Hepatocyte (in vitro differentiated cells): ENCODE data around the gene PLD3. TPM values are rescaled to one million over a fixed set of nuclear protein-coding genes. Genes with fewer than 3 reads are reported as not detected.

Source experiments
- DNase-seq: peaks from one replicate; pipeline ENCODE4 v3.0.0-alpha.2; 2016; ENCODE audit warnings: low spot score
- H2AFZ ChIP-seq: fragments of 200-600 bp; sonication (generic); 2 replicates; pipeline ENCODE4 v1.6.0; 2016; ENCODE audit warnings: antibody characterized with exemption, mild to moderate bottlenecking
- H3K27ac ChIP-seq: fragments of 200-600 bp; sonication (generic); 2 replicates; pipeline ENCODE4 v1.5.1; 2016; ENCODE audit warnings: mild to moderate bottlenecking
- H3K27me3 ChIP-seq: fragments of 200-600 bp; sonication (generic); 2 replicates; pipeline ENCODE4 v1.6.1; 2016
- H3K36me3 ChIP-seq: fragments of 200-600 bp; sonication (generic); replicated peaks from 2 replicates; pipeline ENCODE4 v1.5.1; 2016; ENCODE audit warnings: low read depth; ENCODE audit not compliant: insufficient read depth
- H3K4me1 ChIP-seq: fragments of 200-600 bp; sonication (generic); 2 replicates; pipeline ENCODE4 v1.5.1; 2016; ENCODE audit warnings: mild to moderate bottlenecking, moderate library complexity; ENCODE audit not compliant: insufficient read depth
- H3K4me2 ChIP-seq: fragments of 200-600 bp; sonication (generic); 2 replicates; pipeline ENCODE4 v1.6.0; 2016
- H3K4me3 ChIP-seq: fragments of 200-600 bp; sonication (generic); 2 replicates; pipeline ENCODE4 v1.5.1; 2016; ENCODE audit warnings: mild to moderate bottlenecking
- H3K79me2 ChIP-seq: fragments of 200-600 bp; sonication (generic); 2 replicates; pipeline ENCODE4 v1.6.0; 2017; ENCODE audit warnings: mild to moderate bottlenecking
- H3K9me2 ChIP-seq: fragments of 200-600 bp; sonication (generic); replicated peaks from 2 replicates; pipeline ENCODE4 v1.6.0; 2017; ENCODE audit warnings: mild to moderate bottlenecking; ENCODE audit not compliant: insufficient read depth
- H3K9me3 ChIP-seq: fragments of 200-600 bp; sonication (generic); 2 replicates; pipeline ENCODE4 v1.5.1; 2016; ENCODE audit warnings: low read depth, mild to moderate bottlenecking
- H4K20me1 ChIP-seq: fragments of 200-600 bp; sonication (generic); 2 replicates; pipeline ENCODE4 v1.6.0; 2016; ENCODE audit warnings: mild to moderate bottlenecking; ENCODE audit not compliant: insufficient read depth, poor library complexity, severe bottlenecking
- CTCF ChIP-seq: fragments of 200-600 bp; sonication (generic); IDR thresholded peaks from 2 replicates; pipeline ENCODE4 v1.5.1; 2016; ENCODE audit warnings: antibody characterized with exemption, mild to moderate bottlenecking; ENCODE audit not compliant: poor library complexity
- EZH2 ChIP-seq: fragments of 200-600 bp; sonication (generic); IDR thresholded peaks from 2 replicates; pipeline ENCODE4 v1.6.1; 2016; ENCODE audit warnings: antibody characterized with exemption, mild to moderate bottlenecking, borderline replicate concordance
- EZH2phosphoT487 ChIP-seq: fragments of 200-600 bp; sonication (generic); IDR thresholded peaks from one replicate; pipeline ENCODE4 v1.6.1; 2018; ENCODE audit warnings: antibody characterized with exemption, mild to moderate bottlenecking, low read depth, moderate library complexity; ENCODE audit not compliant: unreplicated experiment, severe bottlenecking
- WGBS: methylation state at CpG from one replicate; pipeline ENCODE4 v1.1.6; 2016; ENCODE audit warnings: low lambda C conversion rate; ENCODE audit errors: missing lambda C conversion rate; 5-methylcytosine and 5-hydroxymethylcytosine counted together
- polyA plus RNA-seq: library from polyadenylated mRNA; unstranded; fragments of >200 nt; fragmentation: Nextera tagmentation; extraction: Ambion mirVana; gene quantifications from 2 replicates; pipeline ENCODE4 v1.2.1, GENCODE V29; 2016
- total RNA-seq: library from RNA; depleted of rRNA; stranded (reverse); fragments of >200 nt; gene quantifications from 2 replicates; pipeline ENCODE4 v1.2.3, GENCODE V29; 2014

PLD3 gene
- total and polyA plus RNA-seq, 2 experiments from 2014 or later, result 805 to 1,297 TPM

GRCh38 chr19:40417643-40417981 lies 69.1 kb downstream of the PLD3 start:
- TF ChIP-seq CTCF (no peak), EZH2phosphoT487 (no peak), EZH2 (no peak)
- Histone ChIP-seq H3K4me3 (no peak overlapping the region), H3K4me2 (no peak overlapping the region), H3K36me3 (no peaks in the 10 kb centered on the region), H2AFZ (no peak overlapping the region), H3K9me2 (no peaks in the 10 kb centered on the region), H3K79me2 (peaks cover 8% of the 10 kb centered on the region), H3K9me3 (no peaks in the 10 kb centered on the region), H4K20me1 (no peaks in the 10 kb centered on the region), H3K27ac (peak overlapping the region; percentile 26), H3K27me3 (no peaks in the 10 kb centered on the region), H3K4me1 (peaks cover 24% of the 10 kb centered on the region)
- DNase-seq, result no peak
- 81% methylated on average over 4 of the region's 4 CpGs for WGBS

- Histone ChIP-seq H3K4me1 (peaks cover 24% of the 10 kb centered on the region), H4K20me1 (no peaks in the 10 kb centered on the region), H3K4me3 (no peak overlapping the region), H3K4me2 (no peak overlapping the region), H2AFZ (no peak overlapping the region), H3K9me3 (no peaks in the 10 kb centered on the region), H3K27me3 (no peaks in the 10 kb centered on the region), H3K9me2 (no peaks in the 10 kb centered on the region), H3K79me2 (peaks cover 13% of the 10 kb centered on the region), H3K27ac (peak overlapping the region; percentile 26), H3K36me3 (no peaks in the 10 kb centered on the region)
- TF ChIP-seq CTCF (no peak), EZH2phosphoT487 (no peak), EZH2 (no peak)
- WGBS, result 92% methylated on average over 3 of the region's 3 CpGs
- DNase-seq, result no peak
Observed at GRCh38 chr19:40418040-40418439, 69.5 kb downstream of the PLD3 start.

- WGBS, result 81% methylated on average over 5 of the region's 5 CpGs
- H3K9me2 ChIP-seq, result no peaks in the 10 kb centered on the region
- H3K4me2 ChIP-seq, result no peak overlapping the region
- peaks cover 24% of the 10 kb centered on the region for H3K79me2 ChIP-seq
- H3K27ac ChIP-seq, result no peak overlapping the region
- H3K9me3 ChIP-seq, result no peaks in the 10 kb centered on the region
- TF ChIP-seq EZH2, result no peak
- TF ChIP-seq EZH2phosphoT487, result no peak
- no peak for TF ChIP-seq CTCF
- no peaks in the 10 kb centered on the region for H3K27me3 ChIP-seq
- no peak overlapping the region for H3K4me3 ChIP-seq
- H4K20me1 ChIP-seq, result no peaks in the 10 kb centered on the region
- H2AFZ ChIP-seq, result no peak overlapping the region
- peaks cover 28% of the 10 kb centered on the region for H3K4me1 ChIP-seq
- no peak for DNase-seq
- no peaks in the 10 kb centered on the region for H3K36me3 ChIP-seq
Observed at GRCh38 chr19:40419066-40419612, 70.6 kb downstream of the PLD3 start.

- no peaks in the 10 kb centered on the region for H3K9me3 ChIP-seq
- no peak overlapping the region for H3K4me3 ChIP-seq
- no peaks in the 10 kb centered on the region for H4K20me1 ChIP-seq
- WGBS, result 85% methylated on average over 5 of the region's 5 CpGs
- H3K27ac ChIP-seq, result no peak overlapping the region
- DNase-seq, result no peak
- no peaks in the 10 kb centered on the region for H3K27me3 ChIP-seq
- TF ChIP-seq CTCF, result no peak
- no peak for TF ChIP-seq EZH2phosphoT487
- TF ChIP-seq EZH2, result no peak
- H3K4me2 ChIP-seq, result no peak overlapping the region
- H3K36me3 ChIP-seq, result no peaks in the 10 kb centered on the region
- no peak overlapping the region for H2AFZ ChIP-seq
- H3K79me2 ChIP-seq, result peaks cover 30% of the 10 kb centered on the region
- no peaks in the 10 kb centered on the region for H3K9me2 ChIP-seq
- H3K4me1 ChIP-seq, result peaks cover 25% of the 10 kb centered on the region
Observed at GRCh38 chr19:40419780-40420179, 71.3 kb downstream of the PLD3 start.
